ENCODE data around the gene RHBDD1. TPM values are rescaled to one million over a fixed set of nuclear protein-coding genes. Genes with fewer than 3 reads are reported as not detected.

Gene RHBDD1
- total RNA-seq, 1 donor from 2014 or later = 27.7 TPM

- H3K27ac Mint-ChIP-seq (ENCODE audit: unreplicated experiment) = no peak overlapping the region
- no peak overlapping the region for H3K4me3 Mint-ChIP-seq (ENCODE audit: unreplicated experiment)
- peaks cover 22% of the 10 kb centered on the region for H3K4me1 Mint-ChIP-seq (ENCODE audit: unreplicated experiment)
- no peak for DNase-seq (ENCODE audit: extremely low spot score, unreplicated experiment)
- H3K36me3 Mint-ChIP-seq (ENCODE audit: unreplicated experiment) = peaks cover 13% of the 10 kb centered on the region
- no peaks in the 10 kb centered on the region for H3K9me3 Mint-ChIP-seq (ENCODE audit: unreplicated experiment)
- no peaks in the 10 kb centered on the region for H3K27me3 Mint-ChIP-seq (ENCODE audit: unreplicated experiment)
- TF ChIP-seq CTCF (IDR thresholded peaks at IDR 0.05) = no peak
Observed at GRCh38 chr2:226910384-226910783, 74.5 kb downstream of the RHBDD1 start.

- no peak for TF ChIP-seq CTCF (IDR thresholded peaks at IDR 0.05)
- no peak overlapping the region for H3K27ac Mint-ChIP-seq (ENCODE audit: unreplicated experiment)
Observed at GRCh38 chr2:226911932-226912331, 76.1 kb downstream of the RHBDD1 start.

GRCh38 chr2:226913641-226914040 is 77.8 kb downstream of the RHBDD1 start:
- Mint-ChIP-seq H3K4me1 (ENCODE audit: unreplicated experiment) (peaks cover 8% of the 10 kb centered on the region), H3K27ac (ENCODE audit: unreplicated experiment) (no peak overlapping the region), H3K4me3 (ENCODE audit: unreplicated experiment) (no peak overlapping the region), H3K27me3 (ENCODE audit: unreplicated experiment) (no peaks in the 10 kb centered on the region), H3K36me3 (ENCODE audit: unreplicated experiment) (peaks cover 15% of the 10 kb centered on the region), H3K9me3 (ENCODE audit: unreplicated experiment) (no peaks in the 10 kb centered on the region)
- TF ChIP-seq CTCF (IDR thresholded peaks at IDR 0.05) = no peak
- DNase-seq (ENCODE audit: extremely low spot score, unreplicated experiment) = no peak

More at GRCh38 chr2:226911932-226912331, 76.1 kb downstream of the RHBDD1 start:
- DNase-seq (ENCODE audit: extremely low spot score, unreplicated experiment) = no peak
- H3K9me3 Mint-ChIP-seq (ENCODE audit: unreplicated experiment) = no peaks in the 10 kb centered on the region
- no peaks in the 10 kb centered on the region for H3K27me3 Mint-ChIP-seq (ENCODE audit: unreplicated experiment)
- peaks cover 13% of the 10 kb centered on the region for H3K4me1 Mint-ChIP-seq (ENCODE audit: unreplicated experiment)
- no peak overlapping the region for H3K4me3 Mint-ChIP-seq (ENCODE audit: unreplicated experiment)
- peaks cover 12% of the 10 kb centered on the region for H3K36me3 Mint-ChIP-seq (ENCODE audit: unreplicated experiment)

- no peaks in the 10 kb centered on the region for H3K27me3 Mint-ChIP-seq (ENCODE audit: unreplicated experiment)
- no peak overlapping the region for H3K4me3 Mint-ChIP-seq (ENCODE audit: unreplicated experiment)
- H3K27ac Mint-ChIP-seq (ENCODE audit: unreplicated experiment) = no peak overlapping the region
- peaks cover 11% of the 10 kb centered on the region for H3K9me3 Mint-ChIP-seq (ENCODE audit: unreplicated experiment)
- no peak for TF ChIP-seq CTCF (IDR thresholded peaks at IDR 0.05)
- H3K4me1 Mint-ChIP-seq (ENCODE audit: unreplicated experiment) = no peaks in the 10 kb centered on the region
- no peak for DNase-seq (ENCODE audit: extremely low spot score, unreplicated experiment)
- H3K36me3 Mint-ChIP-seq (ENCODE audit: unreplicated experiment) = peaks cover 24% of the 10 kb centered on the region
Observed at GRCh38 chr2:226915846-226916360, 80.0 kb downstream of the RHBDD1 start.

- H3K27ac Mint-ChIP-seq (ENCODE audit: unreplicated experiment) = no peak overlapping the region
- no peak for DNase-seq (ENCODE audit: extremely low spot score, unreplicated experiment)
- no peaks in the 10 kb centered on the region for H3K4me1 Mint-ChIP-seq (ENCODE audit: unreplicated experiment)
- peaks cover 17% of the 10 kb centered on the region for H3K9me3 Mint-ChIP-seq (ENCODE audit: unreplicated experiment)
- H3K4me3 Mint-ChIP-seq (ENCODE audit: unreplicated experiment) = no peak overlapping the region
- peaks cover 30% of the 10 kb centered on the region for H3K36me3 Mint-ChIP-seq (ENCODE audit: unreplicated experiment)
- TF ChIP-seq CTCF (IDR thresholded peaks at IDR 0.05) = no peak
- no peaks in the 10 kb centered on the region for H3K27me3 Mint-ChIP-seq (ENCODE audit: unreplicated experiment)
Observed at GRCh38 chr2:226916669-226917068, 80.8 kb downstream of the RHBDD1 start.

Data from osteocyte (in vitro differentiated cells).